GM19463 (cell line): Measurements from ENCODE around the gene NSMCE1.

Experiments used
- ATAC-seq: cut with Tn5 transposase; IDR thresholded peaks from one replicate; pipeline ENCODE4 v1.9.1; 2021; ENCODE audit warnings: mild to moderate bottlenecking, moderate library complexity; ENCODE audit not compliant: unreplicated experiment

Gene NSMCE1

DNA sequence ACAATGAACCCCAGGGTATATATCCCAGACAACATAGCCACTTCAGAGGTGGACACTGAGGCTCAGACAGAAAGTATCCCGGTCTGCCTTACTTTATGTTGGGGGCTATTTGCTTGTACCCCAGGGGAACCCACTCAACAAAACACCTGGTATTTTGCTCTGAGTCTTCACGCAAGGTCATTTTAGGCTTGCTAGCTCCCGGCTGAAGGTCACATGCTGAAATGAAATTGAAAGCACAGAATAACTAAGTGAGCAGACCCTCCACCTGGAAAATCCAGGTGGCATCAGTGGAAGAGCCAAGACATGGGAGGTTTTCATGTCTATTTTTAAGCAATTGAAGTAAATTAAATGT is 69.4 kb downstream of the NSMCE1 start:
- ATAC-seq, result no peak

DNA sequence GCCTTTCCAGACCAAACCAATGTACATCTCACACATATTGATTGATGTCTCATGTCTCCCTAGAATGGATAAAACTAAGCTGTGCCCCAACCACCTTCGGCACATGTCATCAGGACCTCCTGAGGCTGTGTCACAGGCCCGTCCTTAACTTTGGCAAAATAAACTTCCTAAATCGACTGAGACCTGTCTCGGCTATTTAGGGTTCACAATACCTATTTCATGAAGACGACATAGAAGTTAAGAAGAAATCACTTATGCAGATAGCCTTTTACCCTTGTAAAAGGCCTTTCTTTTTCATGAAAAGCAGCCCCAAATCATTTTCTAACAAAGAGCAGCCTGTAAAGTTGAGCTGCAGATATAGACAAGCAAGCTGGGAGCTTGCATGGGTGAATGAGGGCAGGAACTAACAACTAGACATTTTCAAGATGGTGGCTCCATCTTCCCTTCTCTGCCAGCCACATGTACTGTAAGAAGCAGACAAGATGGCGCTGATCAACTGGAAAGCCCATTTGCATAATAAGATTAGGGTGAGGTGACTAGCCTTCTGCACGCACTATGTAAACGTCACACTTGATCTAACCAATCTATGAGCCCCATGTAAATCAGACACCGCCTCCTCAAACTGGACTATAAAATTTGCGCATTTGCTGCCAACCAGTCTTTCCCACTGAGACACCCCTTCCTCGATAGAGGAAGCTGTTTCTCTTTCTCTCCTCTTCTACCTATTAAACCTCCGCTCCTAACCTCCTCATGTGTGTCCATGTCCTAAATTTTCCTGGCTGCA is 69.9 kb downstream of the NSMCE1 start:
- ATAC-seq, result no peak

DNA sequence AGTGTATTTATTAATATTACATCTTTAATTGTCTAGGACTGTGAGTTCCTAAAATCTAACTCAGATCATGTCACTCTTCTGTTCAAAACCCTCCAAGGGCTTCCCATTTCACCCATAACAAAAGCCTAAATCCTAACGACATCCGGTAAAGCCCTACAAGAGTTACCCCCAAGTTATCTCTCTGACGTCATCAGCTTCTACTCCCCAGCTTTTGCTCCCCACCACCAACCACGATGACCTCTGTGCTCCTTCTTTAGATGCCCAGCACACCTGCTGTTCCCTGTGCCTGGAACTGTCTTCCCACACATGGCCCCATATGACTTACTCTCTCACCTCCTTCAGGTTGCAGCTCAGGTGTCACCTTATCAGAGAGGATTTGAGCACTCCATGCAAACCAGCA is 71.6 kb downstream of the NSMCE1 start:
- ATAC-seq, result no peak

DNA sequence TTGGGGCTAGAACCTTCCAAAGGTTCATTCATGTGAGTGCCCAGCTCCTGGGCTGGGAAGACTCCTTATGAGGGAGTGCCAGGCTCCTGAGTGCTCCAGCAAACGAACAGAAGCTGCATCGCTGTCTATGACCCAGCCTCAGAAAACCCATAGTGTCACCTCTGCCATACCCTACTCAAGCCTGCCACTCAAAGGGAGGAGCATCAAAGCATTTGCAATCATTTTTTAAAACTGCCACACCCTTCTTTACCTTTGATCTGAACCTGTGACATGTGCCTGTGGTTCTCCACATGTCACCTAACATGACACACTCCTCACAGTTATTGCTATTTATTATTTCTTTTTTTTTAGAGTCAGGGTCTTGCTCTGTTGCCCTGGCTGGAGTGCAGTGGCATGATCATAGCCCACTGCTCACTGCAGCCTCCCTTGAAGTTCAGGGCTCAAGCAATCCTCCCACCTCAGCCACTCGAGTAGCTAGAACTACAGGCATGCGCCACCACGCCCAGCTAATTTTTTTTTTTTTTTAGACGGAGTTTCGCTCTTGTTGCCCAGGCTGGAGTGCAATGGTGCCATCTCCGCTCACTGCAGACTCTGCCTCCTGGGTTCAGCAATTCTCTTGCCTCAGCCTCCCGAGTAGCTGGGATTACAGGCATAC is 72.5 kb downstream of the NSMCE1 start:
- no peak for ATAC-seq

DNA sequence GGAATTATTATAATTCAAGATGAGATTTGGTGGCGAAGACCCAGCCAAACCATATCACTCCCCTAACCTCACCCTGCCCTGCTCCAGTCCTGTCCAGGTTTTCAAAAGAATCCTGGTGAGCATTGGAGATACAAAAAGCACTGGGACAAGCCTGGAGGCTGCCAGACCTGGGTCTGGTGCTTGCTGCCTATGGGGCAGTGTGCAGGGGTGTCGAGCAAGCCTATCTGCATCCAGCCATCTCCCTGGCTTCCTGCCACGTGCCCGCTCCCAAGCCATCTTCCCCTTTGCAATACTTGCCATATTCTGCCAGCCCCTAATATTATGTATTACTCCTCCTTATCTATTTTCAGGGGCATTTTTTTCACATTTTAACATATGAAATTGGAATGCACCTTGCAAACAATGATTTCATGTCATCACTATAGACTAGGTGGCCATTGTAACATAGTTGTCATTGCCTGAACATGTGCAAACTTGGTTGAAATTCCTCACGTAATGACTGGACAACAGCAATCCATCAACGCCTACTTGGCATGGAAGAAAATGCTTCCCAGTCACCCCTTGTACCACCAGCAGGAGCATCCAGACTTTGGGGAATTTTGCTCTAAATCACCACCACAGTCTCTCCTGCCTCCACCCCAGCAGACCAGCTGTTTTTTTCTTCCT is 73.4 kb downstream of the NSMCE1 start:
- ATAC-seq, result no peak

DNA sequence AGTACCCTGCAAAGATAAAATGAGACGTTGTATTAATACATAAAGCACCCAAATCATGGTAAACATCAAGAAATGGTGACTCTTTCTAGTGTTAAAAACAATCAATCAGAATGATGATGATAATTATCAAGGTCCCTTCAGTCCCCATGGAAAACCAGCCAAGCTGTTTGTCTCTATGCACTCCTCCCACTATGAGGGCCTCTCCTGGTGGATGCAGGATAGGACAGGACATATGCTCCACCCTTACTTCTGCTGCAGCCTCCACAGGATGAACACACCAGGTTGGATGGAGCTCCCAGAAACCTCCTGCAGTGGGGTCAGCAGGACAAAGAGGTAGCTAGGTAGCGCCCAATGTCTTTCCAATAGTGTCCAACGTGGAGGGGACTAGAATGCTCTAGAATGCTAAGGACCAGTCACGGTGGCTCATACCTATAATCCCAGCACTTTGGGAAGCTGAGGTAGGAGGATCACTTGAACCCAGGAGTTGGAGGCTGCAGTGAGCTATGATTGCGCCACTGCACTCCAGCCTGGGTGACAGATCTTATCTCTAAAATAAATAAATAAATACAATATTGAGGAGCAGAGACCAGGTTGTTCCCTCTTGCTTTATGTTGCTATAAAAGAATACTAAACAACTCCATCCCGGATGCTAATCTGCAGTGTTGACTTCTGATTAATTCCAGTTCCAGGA is 75.1 kb downstream of the NSMCE1 start:
- ATAC-seq, result no peak

DNA sequence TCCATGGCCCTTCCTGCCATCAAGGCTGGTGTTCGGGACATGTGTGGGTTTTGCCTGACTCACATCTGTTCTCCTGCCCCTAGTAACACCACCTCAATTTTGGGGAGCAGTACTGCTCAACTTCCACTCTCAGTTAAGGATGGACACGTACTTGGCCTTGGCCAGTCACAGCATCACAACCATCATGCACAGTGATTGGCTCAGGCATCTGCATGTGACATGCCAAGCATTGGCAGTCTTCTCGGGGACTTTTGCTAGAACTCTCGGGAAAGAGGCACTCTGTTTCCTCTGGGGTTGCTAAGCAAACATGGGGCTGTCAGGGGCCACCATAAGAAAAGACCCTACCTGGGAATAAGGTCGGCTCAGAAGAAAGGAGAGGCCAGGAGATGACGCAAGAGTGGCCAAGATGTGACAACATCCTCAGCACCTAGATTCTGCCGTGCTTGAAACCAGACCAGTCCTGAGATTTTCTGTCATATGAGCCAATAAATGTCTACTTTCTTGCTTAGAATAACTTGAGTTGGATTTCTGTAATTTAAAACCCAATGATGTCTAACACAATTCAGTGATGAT is 77.1 kb downstream of the NSMCE1 start:
- ATAC-seq, result no peak

DNA sequence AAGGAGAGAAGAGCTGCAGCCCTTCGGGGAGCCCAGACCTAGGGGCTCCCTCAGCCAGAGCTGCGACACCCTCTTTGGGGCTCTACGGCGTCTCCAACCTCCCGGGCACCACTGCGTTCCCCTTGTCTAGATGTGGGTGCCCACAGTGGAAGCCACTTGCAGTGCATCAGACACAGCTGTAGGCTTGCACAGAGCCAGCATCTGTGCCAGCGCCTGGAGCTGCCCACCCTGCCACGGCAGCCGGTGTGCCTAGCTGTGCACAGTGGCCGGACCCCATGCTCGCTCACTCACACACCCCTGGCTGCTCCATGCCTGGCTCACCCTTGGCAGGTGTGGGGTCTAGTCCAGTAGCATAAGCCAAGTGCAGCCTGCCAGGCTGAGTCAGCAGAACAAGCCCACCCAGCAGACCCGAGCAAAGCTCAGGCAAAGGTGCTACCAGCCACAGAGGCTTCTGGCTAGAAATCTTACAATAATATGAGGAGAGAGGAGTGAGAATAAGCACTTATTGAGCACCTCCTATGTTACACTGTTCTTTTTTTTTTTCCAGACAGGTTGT is 78.2 kb downstream of the NSMCE1 start:
- no peak for ATAC-seq

DNA sequence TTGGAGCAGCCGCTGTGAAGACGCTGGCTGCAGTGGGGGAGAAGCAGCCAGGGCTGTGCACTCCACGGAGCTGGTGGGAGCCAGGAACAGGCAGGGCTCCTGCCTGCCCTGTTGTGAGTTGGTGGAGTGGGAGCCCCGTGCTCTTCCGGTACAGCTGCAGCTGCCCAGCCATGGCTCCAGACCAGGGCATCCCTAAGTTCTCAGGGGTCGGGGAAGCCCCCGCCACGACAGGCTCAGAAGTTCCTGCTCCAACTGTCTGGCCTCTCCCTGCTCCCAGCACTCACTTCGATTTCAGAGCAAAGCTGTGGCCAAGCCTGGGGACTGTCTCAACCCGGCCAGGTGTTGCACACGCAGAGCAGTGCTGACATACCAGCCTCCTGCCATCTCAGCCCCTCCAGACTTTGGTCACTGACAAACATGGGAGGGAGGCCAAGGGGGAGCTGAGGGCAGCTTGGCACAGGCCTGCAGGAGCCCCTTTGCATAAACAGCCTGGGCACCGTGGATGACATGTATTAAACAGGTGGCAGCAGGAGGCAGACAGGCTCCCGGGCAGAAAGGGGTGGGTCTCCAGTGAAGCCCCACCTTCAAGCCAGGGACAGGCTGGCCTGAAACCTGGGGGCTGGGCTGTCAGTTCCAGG is 79.1 kb downstream of the NSMCE1 start:
- no peak for ATAC-seq

DNA sequence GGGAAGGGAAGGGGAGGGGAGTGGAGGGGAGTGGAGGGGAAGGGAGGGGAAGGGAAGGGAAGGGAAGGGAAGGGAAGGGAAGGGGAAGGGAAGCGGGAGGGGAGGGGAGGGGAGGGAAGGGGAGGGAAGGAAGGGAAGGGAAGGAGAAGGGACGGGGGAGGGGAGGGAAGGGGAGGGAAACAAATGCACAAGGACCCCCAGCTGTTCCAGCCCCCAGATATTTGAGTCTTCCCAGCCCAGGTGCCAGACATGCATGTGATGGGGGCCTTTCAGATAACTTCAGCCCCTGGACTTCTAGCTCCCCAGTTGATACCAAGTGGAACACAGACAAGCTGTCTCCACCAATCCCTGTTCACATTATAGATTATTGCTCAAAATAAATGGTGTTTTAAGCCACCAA is 79.9 kb downstream of the NSMCE1 start:
- ATAC-seq, result no peak

DNA sequence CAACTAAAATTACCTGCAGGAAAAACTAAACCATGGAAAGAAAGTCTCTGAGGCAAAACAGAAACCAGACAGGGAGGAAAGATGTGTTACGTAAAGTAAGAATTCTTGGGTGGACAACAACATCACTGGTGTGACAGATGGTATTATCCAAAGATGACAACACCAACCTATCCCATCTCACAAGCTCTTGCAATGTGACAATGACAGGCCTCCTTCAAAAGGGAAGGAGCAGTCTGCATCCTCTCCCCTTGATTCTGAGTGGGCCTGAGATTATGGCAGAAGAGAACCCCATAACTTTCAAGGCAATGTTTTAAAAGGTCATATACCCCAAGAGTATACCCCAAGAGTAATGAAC is 82.8 kb downstream of the NSMCE1 start:
- ATAC-seq, result no peak

DNA sequence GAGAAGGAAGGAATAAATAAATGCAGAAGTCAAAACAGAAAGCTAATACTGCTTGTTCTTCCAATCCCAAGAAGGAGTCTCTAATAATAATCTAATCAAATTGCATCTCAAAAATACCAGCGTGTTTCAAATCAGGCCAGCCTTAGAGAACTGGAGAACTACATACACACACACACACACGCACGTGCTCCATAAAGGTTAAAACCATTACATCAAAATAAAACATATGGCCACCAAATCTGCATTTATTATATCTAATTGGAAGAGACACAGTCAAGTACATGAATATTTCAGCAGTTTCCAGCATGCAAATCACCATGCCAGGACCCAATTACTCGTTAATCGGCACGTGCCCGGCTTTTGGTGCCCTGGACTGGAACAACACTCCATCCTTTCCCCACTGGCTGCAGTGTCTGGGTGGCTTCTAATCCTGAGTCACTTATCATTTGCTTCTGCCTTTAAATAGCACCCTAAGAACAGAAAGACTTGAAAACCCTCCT is 85.6 kb downstream of the NSMCE1 start:
- ATAC-seq, result no peak

DNA sequence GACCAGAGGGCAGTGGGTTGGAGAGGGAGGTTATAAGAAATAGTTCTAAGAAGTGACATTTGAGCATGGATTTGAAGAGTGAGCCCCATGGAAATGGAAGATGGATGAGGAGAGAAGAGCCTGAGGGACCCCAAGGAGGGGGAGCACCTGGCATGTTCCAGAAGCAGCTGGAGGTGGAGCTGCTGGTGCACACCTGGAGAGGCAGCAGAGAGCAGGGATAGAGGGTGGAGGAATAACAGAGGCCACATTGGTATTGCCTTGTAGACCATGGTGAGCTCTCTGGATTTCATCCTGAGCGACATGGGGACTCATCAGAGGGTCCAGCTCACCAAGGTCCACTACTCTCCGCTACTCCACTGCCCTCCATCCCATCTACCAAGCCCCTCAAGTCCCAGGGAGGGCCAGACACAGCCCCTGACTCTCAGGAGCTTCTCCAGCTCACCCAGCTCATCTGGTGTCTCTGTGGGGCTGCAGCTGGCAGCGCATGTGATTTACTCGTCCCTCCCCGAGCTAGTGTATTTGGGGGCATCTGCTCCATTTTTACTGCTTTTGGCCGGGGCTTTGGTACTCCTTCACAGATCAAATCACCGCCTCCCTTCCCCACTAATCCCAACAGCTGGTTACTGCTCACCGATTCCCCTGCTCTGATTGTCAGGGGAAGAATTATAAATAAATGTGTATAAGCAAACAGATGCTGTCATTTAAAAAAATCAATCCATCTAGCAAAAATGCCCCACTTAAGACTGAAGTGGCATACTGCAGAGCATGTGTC is 87.4 kb downstream of the NSMCE1 start:
- no peak for ATAC-seq

DNA sequence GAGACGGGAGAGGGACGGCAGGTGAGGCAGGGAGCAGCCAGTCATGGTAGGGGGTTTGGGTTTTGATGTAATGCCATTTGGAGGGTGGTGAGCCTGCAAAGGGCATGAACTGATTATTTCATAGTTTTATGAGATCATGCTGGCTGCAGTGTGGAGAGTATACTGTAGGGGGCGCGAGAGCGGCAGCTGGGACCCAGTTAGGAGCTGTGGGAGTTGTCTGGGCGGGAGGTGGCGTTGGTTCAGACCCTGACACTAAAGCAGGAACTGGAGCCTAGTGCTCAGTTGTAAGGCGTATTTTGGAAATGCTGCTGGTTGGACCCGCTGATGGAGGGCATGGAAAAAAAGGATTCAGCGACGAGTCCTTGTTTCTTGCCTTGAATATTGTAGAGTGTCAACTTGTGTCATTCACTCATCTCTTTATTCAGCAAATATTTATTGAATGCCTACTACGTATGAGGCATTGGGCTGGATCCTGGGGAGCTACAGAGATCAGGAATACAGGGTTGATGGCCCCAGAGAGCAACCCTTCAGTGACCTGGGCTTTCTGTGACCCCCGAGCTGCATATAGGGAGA is 89.0 kb downstream of the NSMCE1 start:
- peak; percentile 85 for ATAC-seq

DNA sequence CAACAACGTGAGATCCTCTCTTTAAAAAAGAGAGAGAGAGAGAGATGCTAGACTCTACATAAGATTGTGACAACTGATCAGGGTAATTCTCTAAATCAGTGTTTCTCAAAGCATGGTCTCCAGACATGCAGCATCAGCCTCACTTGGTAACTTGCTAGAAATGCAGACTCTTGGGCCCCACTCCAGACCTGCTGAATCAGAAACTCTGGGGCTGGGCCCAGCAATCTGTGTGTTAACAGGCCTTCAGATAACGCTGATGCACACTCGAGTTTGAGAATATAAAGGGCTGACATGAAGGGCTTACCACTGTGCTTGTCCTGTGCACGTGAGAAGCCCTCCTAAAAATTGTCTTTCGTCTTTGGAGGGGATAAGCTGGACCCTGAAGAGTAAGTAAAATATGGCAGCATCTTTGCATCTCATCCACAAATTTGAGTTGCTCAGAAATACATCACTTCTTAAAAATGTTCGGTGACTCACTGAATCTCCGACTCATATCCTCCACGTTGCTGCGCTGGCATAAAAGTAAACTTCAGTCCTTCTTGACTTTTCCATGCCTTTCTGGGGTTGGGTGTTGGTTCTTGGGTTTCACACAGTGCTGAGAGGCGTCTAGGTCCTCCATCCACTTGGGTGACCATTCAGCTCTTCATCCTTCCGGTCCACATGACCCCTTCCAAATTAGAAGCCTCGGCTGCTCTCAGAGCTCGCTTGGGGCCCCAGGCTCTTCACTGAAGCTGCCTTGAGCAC is 91.4 kb downstream of the NSMCE1 start:
- no peak for ATAC-seq

DNA sequence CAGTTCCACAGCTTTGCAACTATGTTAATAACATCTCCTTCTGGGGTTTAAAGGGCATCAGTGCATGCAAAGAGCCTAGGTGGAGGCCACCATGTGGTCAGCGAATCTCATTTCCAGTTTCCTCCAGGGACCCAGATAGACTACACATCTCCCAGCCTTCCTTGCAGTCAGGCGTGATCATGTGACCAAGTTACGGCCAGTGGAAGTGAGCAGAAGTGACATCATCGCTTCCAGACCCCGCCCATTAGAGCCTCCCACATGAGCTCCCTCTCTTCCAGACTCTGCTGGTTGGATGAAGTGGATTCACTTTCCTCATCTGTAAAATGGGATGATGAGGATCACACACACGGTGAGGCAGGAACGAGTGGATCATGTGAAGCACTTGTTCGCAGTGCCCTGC is 92.7 kb downstream of the NSMCE1 start:
- ATAC-seq, result no peak
